HG03103 (cell line): ENCODE results near the gene ITGA11.

Experiments used
- ATAC-seq: cut with Tn5 transposase; IDR thresholded peaks from one replicate; pipeline ENCODE4 v1.9.1; 2021; ENCODE audit warnings: low read depth; ENCODE audit not compliant: unreplicated experiment

Gene ITGA11

DNA sequence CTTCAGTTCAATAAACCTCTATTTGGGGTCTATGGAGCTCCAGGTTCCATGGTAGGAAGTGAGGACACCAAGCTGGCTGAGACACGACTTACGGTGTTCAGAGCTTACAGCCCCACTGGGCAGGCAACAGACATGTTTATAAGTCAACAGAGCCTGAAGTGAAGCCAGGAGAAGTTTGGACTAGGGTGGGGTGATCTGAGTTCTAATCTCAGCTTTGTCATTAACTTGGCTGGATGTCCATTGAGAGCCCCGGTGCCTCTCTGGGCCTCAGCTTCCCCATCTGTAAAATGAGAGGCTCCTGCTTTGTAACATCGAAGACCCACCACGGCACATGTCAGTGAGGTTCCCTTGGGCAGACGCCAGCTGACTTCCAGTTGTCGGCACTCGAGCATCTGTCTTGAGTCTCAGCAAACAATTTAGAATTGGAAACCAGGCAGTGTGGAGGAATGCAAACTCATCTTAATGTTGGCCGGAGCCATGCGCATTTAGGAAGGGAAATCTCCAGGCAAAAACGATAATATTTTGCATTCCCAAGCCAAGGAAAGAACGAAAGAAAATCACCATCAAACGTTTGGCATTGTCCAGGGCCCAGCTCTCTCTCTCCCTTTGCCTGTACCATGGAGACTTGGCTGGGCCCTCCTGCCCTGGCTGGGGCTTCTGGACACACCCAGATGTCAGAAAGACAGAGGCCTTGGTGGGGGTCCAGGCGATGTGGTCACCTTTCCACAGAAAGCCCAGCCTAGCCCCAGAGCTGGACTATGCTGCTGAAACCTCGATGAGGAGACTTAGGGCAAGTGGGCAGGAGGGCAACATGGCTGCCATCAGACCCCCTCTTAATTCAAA, 18.4 kb downstream of the ITGA11 start:
- ATAC-seq = no peak

DNA sequence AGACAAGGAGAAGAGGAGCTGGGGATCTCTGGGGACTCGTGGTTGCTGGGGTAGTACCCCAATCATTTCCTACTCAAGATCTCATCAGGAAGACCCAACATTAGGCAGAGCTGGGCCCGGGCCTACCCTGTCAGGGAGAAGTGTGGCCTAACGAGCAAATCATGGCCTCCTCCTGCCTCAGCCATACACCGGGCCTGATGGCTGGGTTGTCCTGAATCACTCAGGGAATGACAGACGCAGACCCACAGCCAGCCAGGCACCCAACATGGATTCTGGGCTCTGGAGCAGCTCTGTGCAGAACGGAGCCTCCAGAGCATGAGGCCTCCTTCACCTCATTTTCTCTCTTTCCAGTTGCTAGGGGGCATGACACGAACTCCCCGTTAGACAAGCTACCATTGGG, 19.7 kb downstream of the ITGA11 start:
- ATAC-seq = no peak

DNA sequence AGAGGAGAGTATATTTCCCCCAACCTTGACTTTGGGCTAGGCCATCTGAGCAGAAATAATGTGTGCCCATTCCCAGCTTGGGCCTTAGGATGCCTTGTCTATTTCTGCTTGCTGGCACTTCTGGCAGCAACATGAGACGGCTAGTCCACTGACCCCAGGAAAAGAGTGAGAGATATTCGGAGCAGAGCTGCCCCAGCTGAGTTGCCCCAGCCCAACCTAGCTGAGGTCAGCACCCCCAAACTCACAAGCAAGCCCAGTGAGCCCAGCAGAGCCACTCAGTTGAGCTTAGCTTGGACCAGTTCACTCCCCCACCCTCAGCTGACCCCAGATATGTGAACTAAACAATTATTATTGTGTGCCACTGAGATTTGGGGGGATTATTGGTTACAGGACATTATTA, 20.2 kb downstream of the ITGA11 start:
- ATAC-seq = no peak

DNA sequence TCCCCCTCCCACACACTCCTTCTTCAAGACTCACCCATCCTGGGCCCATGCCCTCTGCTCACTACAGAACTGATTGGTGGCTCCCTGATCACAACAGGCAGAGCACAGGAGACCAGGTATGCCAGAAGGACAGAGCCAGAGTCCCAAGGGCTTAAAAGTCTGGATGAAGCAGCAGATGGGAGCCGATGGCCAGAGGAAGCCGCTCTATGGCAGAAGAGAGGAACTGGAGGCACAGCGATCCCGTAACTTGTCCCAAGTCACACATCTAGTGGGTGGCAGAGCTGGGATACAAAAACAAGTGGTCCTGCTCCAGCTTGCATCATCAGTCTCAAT, 20.7 kb downstream of the ITGA11 start:
- no peak for ATAC-seq

DNA sequence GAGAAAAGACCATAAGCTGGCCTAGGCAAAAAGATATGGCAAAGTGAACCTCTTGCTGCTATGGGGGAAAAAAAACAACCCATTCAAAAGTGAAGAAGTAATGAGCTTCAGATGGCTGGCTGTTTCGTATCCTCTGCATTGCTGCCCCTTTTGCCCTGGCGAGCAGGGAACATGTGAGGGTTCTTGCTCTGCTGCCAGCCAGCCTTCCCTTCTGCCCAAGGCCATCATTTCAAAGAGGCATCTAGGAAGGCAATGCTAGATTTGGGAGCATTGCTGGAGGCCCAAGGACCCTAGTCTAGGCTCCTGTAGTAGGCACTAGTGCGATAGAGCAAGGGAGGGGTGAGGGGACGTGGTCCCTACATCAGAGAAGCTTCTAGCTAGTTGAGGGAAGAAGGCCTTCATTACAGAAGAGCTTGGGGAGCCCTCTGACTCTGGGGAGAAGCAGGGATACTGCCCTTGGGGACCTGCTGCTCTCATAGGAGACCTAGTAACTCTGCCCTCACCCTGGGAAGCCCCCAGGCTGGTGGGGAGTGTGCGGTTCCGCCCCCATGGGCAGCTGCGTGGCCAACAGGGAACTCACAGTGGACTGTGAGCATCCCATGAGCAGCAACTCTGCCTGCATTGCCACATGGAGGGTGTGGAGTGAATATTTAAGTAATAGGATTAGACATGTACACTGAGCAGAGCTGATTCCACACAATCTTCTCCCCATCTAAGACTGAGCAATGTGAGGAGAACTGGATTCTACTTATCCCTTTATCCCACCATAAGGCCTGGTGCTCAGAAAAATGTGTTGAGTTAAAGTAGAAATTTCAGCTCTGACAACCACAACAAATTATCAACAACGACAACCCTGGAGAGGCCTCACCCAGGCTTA, 21.3 kb downstream of the ITGA11 start:
- ATAC-seq = no peak

DNA sequence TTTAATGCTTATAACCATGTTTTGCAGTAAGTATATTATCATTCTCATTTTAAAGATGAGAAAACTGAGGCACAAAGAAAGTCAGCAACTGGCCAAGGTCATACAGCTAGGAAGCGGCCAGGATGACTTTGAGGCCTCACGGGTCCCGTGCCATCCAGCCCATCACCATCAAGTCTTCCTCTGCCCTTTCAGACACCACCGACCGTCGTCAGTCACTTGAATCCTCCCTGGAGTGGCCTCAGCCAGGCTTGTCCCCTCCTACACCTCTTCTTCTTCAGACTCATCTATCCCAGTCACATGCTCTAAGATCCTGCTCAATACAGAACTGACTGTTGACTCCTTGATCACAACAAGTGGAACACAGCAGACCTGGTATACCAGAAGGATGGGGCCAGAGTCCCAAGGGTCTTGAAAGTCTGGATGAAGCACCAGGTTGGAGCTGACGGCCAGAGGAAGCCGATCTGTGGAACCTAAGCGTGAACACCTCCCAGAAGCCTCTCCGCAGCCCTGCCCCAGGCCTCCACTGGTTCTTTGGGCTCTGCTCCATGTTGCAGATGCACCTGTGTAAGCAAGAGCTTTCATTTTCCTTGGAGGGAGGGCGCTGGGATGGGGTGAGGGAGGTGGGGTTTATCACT, 22.1 kb downstream of the ITGA11 start:
- ATAC-seq = no peak

DNA sequence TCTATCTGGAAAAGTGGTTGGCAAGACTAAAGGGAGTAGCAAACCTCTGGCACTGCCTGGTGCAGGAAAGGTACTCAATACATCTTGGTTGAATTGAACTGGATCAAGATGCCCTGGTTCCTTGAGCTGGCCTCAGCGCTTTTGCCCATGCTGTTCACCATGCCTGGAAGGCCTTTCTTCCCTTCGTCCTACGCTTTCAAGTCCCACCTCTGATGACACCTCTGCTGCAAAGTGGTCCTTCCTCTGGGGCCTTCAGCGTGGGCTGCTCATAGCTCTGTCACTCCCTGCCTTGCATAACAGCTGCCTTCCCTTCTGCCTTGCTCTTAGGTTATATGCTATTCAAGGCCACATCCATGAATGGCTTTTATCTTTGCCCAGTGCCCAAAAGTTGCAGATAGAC, 23.0 kb downstream of the ITGA11 start:
- ATAC-seq = no peak

DNA sequence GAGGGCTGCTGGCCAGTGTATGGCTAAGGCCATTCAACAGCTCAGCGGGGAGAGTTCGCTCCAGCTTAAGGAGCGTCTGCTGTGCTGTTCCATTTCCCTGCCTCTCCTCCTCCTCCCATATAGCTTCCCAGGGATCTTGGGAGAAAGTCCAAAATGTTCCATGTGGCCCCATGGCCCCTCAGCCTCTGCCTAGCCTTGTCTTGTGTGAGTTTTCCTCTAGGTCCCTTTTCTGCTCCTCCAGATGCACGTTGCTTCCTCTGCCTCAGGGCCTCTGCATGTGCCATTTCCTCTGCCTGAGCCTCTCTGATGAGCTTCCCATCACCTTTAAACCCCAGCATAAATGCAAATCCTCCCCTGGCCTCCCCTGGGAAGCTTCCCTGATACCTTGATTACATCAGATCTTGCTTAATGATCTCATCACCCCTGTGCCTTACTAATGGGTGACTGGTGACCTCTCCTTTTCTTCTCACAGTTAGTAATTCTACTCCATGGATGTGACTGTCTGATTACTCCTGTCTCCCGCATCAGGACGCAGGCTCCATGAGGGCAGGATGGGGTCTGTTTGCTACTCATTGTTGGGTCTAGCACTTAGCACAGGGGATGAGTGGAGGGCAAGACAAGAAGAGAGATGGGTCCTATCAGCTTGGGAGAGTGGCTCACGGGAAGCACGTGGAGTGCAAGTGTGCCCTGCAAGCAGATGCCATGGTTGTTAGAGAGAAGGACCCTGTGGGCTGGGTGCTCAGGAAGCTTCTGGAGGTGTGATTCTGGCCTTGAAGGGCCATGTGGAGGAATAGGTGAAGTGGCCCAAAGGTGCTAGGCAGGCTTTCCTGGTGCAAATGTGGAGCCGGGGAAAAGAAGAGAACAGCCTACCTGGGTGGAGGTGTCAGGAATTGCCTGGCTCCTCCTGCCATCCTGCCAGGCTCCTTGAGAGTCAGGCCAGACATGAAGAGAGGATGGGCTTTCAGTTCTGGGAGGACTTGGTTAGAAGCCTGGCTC, 23.8 kb downstream of the ITGA11 start:
- no peak for ATAC-seq

DNA sequence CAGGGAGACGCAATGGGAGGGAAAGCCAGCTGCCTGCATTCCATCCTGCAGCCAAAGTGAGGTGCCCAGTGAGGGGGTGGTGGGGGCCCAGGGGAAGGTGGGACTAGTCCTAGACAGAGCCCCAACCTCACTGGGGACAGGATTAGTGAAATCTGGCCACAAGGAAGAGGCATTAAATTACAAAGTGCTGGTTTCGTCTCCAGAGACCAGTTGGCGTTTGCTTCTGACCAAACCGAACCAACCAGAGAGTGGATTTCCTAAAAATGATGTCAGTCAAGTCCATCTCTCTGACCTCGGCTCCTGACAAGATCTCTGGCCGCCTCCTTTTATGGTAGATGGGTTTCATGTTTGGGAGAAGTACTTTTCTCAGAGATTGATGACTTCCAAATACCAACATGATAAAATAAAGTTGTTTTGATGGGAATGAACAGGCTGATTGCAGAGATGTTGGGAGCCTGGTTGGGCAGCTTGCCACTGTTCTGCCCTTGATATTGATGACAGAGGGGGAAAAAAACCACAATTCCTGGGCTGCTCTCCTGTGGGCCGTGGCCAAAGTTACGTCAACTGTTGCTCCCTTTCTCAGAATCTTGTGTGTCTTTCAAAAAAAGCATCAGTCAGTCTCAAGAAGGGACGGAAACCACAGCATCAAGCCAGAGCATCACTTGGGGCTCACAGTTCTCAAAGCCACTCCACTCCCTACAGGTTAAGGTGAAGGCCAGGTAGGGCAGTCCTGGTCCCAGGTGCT, 24.6 kb downstream of the ITGA11 start:
- ATAC-seq = no peak

DNA sequence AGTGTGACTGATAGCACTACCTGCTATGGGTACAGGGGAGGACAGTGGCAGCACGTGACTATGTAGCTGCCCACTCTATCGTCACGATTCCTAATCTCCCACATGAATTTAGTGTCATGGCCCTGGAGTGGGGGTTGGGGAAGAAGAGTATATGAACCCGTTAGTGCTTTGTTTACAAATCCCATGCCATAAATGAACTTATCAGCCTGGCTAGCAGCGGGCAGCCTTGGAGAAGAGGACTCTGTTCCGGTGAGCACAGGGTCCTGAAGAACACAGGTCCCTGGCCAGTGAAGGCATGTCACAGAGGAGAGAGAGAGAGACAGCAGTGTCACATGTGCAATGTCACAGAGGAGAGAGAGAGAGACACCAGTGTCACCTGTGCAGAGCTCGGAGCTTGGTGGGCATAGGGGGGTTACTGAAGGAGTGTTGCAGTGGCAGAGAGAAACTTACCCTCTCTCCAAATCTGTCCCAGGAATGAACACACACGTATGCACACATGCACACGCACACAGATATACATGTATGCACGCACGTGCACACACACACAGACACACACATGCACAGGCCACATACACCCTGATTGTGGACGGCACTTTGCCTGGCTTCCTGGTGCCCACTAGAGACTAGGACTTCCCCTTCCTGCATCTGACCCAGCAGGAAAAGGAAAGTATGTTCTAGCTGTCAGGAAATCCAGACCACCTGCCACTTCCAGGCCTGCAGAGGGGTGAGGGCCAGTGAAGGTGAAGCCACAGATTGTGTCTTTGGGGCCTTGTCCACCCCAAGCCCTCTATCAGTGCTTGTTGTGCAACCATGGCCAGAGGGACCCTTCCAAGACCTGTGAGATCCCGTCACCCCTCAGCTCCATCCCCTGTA, 26.3 kb downstream of the ITGA11 start:
- no peak for ATAC-seq

DNA sequence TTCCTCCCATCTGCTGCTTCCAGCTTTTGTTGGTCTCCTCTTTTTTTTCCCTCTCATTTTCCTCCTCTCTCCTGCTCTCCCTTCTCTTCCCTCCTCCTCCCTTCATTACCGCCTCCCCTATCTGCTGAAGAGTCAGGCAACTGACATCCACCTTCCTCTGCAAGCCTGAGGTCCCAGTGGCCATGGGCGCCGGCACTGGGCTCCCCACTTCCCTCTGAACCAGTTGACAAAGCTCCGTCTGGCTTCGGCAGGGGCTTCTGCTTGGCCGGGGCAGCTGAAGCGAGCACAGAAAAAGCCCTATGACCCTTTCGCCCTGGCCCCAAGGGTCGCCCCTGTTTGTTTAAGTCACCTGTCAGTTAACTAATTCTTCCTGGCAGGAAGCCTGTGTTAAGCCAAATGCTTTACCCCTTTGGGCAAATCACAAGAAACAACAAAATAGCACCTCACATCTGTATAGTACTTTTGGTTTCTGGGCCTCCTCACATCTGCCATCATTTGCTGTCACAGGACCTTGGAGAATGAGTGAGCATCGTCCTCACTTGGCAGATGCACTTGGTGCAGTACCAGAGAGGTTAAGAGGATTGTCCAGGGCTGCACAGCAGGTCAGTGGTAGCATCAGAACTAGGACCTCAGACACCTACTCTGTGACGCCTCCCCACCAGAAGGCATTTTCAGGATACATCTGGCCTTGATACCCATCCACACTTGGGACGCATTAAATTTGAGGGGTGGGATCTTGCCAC, 27.7 kb downstream of the ITGA11 start:
- no peak for ATAC-seq

DNA sequence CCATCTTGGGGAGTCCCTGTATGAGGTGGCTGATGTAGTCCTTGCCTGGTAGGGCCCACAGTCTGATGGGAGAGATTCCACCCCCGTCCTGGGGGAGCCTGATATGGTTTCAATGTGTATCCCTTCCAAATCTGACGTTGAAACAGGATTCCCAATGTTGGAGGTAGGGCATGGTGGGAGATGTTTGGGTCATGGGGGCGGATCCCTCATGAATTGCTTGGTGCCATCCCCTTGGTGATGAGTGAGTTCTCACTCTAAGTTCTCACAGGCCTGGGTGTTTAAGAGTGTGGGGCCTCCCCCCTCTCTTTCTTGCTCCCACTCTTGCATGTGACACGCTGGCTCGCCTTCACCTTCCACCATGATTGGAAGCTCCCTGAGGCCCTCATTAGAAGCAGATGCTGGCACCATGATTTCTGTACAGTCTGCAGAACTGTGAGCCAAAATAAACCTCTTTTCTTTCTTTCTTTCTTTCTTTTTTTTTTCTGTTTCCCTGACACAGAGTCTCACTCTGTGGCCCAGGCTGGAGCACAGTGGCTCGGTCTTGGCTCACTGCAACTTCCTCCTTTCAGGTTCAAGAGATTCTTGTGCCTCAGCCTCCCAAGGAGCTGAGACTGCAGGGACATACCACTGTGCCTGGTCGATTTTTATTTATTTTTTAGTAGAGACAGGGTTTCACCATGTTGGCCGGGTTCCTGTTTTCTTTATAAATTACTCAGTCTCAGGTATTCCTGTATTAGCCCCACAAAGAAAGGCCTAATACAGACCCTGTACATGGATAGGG, 28.6 kb downstream of the ITGA11 start:
- no peak for ATAC-seq

DNA sequence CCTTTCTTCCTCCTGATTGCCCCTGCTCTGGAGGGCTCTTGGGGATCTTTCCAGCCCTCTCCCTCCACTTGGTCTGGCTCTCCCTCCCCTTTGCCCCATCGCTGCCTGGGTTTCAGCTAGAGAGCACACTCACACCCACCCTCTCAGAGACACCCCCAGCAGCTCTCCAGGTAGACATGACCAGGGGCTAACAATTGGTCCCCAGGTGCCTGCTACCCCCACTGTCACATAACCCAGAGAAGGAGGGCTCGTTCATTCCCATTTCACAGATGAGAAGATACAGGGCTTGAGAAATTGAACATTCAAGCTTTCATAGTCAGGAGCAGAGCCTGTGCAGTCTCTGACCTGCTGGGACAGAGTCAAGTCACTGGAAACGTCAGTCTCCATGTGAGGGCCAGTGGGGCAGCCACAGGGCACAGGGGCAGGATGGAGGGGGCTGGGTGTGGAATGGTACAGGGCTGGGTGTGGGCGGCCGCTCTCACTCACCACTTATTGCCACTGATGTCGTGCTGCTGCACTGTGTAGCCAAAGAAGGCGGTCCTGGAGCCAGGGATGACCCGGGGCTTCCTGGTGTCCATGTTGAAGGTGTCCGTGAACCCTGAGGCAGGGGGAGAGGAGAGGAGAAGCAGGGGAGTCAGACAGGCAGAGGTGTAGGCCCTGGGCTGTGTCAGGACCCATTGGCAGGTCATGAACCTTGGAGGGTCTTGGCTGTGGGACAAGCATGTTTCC, 29.4 kb downstream of the ITGA11 start:
- ATAC-seq = no peak

DNA sequence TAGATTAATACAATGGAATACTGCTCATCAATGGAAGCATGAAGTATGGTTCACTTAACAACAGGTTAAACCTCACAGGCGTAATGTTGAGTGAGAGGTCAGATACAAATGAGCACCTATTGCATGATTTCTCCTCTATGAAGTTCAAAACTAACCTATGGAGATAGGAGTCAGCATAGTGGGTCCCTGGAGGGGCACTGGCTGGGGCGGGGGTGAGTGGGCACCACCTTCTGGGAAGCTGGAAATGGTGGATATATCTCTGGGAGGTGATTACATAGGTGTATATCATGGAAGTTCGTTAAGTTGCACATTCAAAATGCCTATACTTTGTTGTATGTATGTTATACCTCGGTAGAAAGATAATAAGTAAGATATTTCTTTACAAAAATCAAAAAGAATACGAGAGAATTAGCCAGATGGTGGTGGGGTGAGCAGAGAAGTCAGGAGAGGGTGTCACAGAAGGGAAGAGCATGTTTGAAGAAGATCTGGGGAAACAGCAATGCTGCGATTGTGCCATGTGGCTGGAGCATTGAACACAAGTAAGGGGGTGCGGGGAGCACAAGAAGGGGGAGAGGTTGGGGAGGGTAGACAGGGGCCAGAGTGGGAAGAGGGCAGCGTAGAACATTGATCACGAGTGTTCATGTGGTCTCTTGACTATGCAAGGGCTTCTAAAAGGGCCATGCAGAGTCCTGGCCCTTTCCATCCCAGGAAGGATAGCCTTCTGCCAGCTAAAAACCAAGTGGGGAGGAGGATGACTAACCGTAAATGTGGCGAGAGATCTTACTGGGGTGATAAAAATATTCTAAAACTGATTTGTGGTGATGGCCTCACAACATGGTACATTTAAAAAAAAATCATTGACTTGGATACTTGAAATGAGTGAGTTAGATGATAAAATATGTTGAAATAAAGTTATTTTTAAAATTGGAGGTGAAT, 30.2 kb downstream of the ITGA11 start:
- no peak for ATAC-seq

DNA sequence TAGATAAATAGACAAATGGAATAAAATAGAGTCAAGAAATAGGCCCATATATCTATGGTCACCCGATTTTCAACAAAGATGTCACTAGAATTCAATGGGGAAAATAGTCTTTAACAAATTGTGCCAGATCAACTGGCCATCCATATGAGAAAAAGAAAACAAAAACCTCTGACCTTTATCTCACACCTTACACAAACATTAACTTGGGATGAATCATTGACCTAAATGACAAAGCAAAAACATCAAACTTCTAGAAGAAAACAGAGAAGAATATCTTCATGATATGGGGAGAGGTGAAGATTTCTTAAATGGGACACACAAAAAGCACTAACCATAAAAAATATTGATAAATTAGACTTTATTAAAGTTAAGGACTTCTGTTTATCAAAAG, 31.9 kb downstream of the ITGA11 start:
- ATAC-seq = no peak
